ENCODE results near the gene ARL3. TPM values are rescaled to one million over a fixed set of nuclear protein-coding genes. Genes with fewer than 3 reads are reported as not detected.

Gene ARL3
- total RNA-seq, 2 experiments from 2014 or later: 0.99 to 1.3 TPM

GRCh38 chr10:102704915-102705314 lies 9.3 kb downstream of the ARL3 start:
- no peak overlapping the region for H3K27ac Mint-ChIP-seq
- CTCF ChIA-PET: interaction anchor here (0.6 to 1.4 kb wide), 2 partner anchors 15 to 663 kb away, joined by 3 read pairs; partner anchors contain the start of gene TAF5
- intact Hi-C loops (cut with DNase I, micrococcal nuclease): no loop called here
- no peaks in the 10 kb centered on the region for H3K27me3 Mint-ChIP-seq
- H3K4me1 Mint-ChIP-seq (ENCODE audit: low read depth): peaks cover 4% of the 10 kb centered on the region
- Histone ChIP-seq H3K4me1 (ENCODE audit: insufficient read depth, low read length) (no peaks in the 10 kb centered on the region), H3K27me3 (ENCODE audit: control insufficient read depth in 1 of 2, insufficient read depth in 2 of 2, low read length in 2 of 2) (no peaks in the 10 kb centered on the region), H3K4me3 (ENCODE audit: low read length) (no peak overlapping the region), H3K9me3 (ENCODE audit: control insufficient read depth in 1 of 2, insufficient read depth in 1 of 2, low read length in 2 of 2) (no peaks in the 10 kb centered on the region), H3K27ac (ENCODE audit: low read depth in 1 of 2, low read length in 2 of 2) (no peak overlapping the region), H3K36me3 (ENCODE audit: insufficient read depth, low read length) (peaks cover 3% of the 10 kb centered on the region)
- peaks cover 17% of the 10 kb centered on the region for H3K36me3 Mint-ChIP-seq (ENCODE audit: low read depth)
- H3K4me3 Mint-ChIP-seq: no peak overlapping the region
- DNase-seq (no peak), ATAC-seq (ENCODE audit: poor library complexity) (no peak)
- POLR2A ChIA-PET: interaction anchor here (1.2 kb wide), 1 partner anchor 8 kb away, joined by 4 read pairs; no protein-coding TSS in a partner anchor
- TF ChIP-seq, protein P1, sequence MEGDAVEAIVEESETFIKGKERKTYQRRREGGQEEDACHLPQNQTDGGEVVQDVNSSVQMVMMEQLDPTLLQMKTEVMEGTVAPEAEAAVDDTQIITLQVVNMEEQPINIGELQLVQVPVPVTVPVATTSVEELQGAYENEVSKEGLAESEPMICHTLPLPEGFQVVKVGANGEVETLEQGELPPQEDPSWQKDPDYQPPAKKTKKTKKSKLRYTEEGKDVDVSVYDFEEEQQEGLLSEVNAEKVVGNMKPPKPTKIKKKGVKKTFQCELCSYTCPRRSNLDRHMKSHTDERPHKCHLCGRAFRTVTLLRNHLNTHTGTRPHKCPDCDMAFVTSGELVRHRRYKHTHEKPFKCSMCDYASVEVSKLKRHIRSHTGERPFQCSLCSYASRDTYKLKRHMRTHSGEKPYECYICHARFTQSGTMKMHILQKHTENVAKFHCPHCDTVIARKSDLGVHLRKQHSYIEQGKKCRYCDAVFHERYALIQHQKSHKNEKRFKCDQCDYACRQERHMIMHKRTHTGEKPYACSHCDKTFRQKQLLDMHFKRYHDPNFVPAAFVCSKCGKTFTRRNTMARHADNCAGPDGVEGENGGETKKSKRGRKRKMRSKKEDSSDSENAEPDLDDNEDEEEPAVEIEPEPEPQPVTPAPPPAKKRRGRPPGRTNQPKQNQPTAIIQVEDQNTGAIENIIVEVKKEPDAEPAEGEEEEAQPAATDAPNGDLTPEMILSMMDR (IDR thresholded peaks at IDR 0.05): no peak
- H3K9me3 Mint-ChIP-seq: no peaks in the 10 kb centered on the region

- H3K9me3 Mint-ChIP-seq: no peaks in the 10 kb centered on the region
- peaks cover 38% of the 10 kb centered on the region for H3K36me3 Mint-ChIP-seq (ENCODE audit: low read depth)
- TF ChIP-seq, protein P1 (IDR thresholded peaks at IDR 0.05): no peak
- Histone ChIP-seq H3K4me1 (ENCODE audit: insufficient read depth, low read length) (no peaks in the 10 kb centered on the region), H3K36me3 (ENCODE audit: insufficient read depth, low read length) (peaks cover 24% of the 10 kb centered on the region), H3K9me3 (ENCODE audit: control insufficient read depth in 1 of 2, insufficient read depth in 1 of 2, low read length in 2 of 2) (no peaks in the 10 kb centered on the region), H3K27me3 (ENCODE audit: control insufficient read depth in 1 of 2, insufficient read depth in 2 of 2, low read length in 2 of 2) (no peaks in the 10 kb centered on the region), H3K27ac (ENCODE audit: low read depth in 1 of 2, low read length in 2 of 2) (no peak overlapping the region), H3K4me3 (ENCODE audit: low read length) (no peak overlapping the region)
- no peak for DNase-seq
- H3K4me1 Mint-ChIP-seq (ENCODE audit: low read depth): peaks cover 4% of the 10 kb centered on the region
- no peak overlapping the region for H3K27ac Mint-ChIP-seq
- ChIA-PET CTCF (interaction anchor here (0.6 to 0.7 kb wide), 2 partner anchors 9 to 197 kb away, joined by 3 to 4 read pairs; no protein-coding TSS in a partner anchor), POLR2A (interaction anchor here (1.7 kb wide), 1 partner anchor 8 kb away, joined by 4 read pairs; no protein-coding TSS in a partner anchor)
- ATAC-seq (ENCODE audit: poor library complexity): no peak
- no peaks in the 10 kb centered on the region for H3K27me3 Mint-ChIP-seq
- H3K4me3 Mint-ChIP-seq: no peak overlapping the region
- intact Hi-C loops (cut with DNase I, micrococcal nuclease): no loop called here
These were observed 11.5 kb downstream of the ARL3 start for GRCh38 chr10:102702742-102703141.

- Histone ChIP-seq H3K27ac (ENCODE audit: low read depth in 1 of 2, low read length in 2 of 2) (no peak overlapping the region), H3K27me3 (ENCODE audit: control insufficient read depth in 1 of 2, insufficient read depth in 2 of 2, low read length in 2 of 2) (no peaks in the 10 kb centered on the region), H3K36me3 (ENCODE audit: insufficient read depth, low read length) (peaks cover 30% of the 10 kb centered on the region), H3K9me3 (ENCODE audit: control insufficient read depth in 1 of 2, insufficient read depth in 1 of 2, low read length in 2 of 2) (no peaks in the 10 kb centered on the region), H3K4me3 (ENCODE audit: low read length) (no peak overlapping the region), H3K4me1 (ENCODE audit: insufficient read depth, low read length) (no peaks in the 10 kb centered on the region)
- POLR2A ChIA-PET: interaction anchor here (0.6 to 1.7 kb wide), 2 partner anchors 9 to 73 kb away, joined by 3 to 4 read pairs; no protein-coding TSS in a partner anchor
- Mint-ChIP-seq H3K9me3 (no peaks in the 10 kb centered on the region), H3K4me3 (no peak overlapping the region), H3K27ac (no peak overlapping the region), H3K4me1 (ENCODE audit: low read depth) (peaks cover 4% of the 10 kb centered on the region), H3K36me3 (ENCODE audit: low read depth) (peaks cover 45% of the 10 kb centered on the region), H3K27me3 (no peaks in the 10 kb centered on the region)
- TF ChIP-seq, protein P1 (IDR thresholded peaks at IDR 0.05): no peak
- DNase-seq (no peak), ATAC-seq (ENCODE audit: poor library complexity) (no peak)
- CTCF ChIA-PET: interaction anchor here (1.1 kb wide), 1 partner anchor 12 kb away, joined by 3 read pairs; no protein-coding TSS in a partner anchor
- intact Hi-C loops (cut with DNase I, micrococcal nuclease): no loop called here
These were observed 12.4 kb downstream of the ARL3 start for GRCh38 chr10:102701796-102702195.

Data from CD4-positive, alpha-beta T cell (primary cell).